Measurements from ENCODE around the gene MT1X. TPM values are rescaled to one million over a fixed set of nuclear protein-coding genes. Genes with fewer than 3 reads are reported as not detected.
"Not testable (repeated sequence)": the region's sequence is repeated elsewhere in the genome, so short reads cannot be mapped to it uniquely, and the experiment has no call there.

Gene MT1X
- total RNA-seq, 1 donor from 2014 or later, result 3,049 TPM

DNA sequence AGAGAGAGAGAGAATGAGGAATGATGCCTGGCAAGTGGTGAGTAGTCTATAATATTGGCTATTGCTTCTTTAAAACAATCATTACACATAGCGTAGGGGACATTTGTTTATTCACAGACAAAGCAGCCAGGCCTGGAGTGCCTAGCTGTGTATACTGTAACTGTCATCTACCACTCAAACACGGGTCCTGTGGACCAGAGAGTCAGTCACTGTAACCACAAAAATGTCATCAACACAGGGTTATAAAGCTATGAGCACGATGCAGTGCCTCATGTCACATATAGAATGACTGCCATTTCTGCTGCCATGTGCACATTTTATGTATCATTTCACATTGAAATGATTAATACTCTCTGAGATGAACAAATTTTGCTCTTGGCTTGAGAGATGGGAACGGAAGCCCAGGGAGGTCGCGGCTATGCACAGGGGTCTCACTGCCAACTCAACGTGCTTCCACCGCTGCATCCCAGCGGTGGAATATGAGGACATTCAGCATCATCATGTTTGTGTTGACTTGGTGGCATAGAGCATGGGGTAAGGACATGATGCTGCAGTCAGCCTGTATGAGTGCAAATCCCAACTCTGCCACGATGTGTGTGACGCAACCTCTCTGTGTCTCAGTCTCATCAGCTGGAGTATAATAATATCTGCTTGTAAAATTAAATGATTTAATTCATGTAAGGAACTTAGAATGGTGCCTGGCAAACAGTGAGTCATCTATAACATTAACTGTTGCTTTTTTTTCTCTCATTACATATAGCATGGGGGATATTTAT, 9.3 kb upstream of the MT1X start:
- Histone ChIP-seq H3K36me3 (no peaks in the 10 kb centered on the region), H3K27ac (no peak overlapping the region), H3K9me3 (no peaks in the 10 kb centered on the region), H3K27me3 (no peaks in the 10 kb centered on the region), H3K4me1 (peaks cover 27% of the 10 kb centered on the region), H3K4me3 (no peak overlapping the region)
- TF ChIP-seq POLR2A (IDR thresholded peaks at IDR 0.05), result no peak
- TF ChIP-seq POLR2AphosphoS5 (IDR thresholded peaks at IDR 0.05; ENCODE audit: insufficient read depth in 1 of 2, low read depth in 1 of 2), result no peak
- TF ChIP-seq, protein P1, sequence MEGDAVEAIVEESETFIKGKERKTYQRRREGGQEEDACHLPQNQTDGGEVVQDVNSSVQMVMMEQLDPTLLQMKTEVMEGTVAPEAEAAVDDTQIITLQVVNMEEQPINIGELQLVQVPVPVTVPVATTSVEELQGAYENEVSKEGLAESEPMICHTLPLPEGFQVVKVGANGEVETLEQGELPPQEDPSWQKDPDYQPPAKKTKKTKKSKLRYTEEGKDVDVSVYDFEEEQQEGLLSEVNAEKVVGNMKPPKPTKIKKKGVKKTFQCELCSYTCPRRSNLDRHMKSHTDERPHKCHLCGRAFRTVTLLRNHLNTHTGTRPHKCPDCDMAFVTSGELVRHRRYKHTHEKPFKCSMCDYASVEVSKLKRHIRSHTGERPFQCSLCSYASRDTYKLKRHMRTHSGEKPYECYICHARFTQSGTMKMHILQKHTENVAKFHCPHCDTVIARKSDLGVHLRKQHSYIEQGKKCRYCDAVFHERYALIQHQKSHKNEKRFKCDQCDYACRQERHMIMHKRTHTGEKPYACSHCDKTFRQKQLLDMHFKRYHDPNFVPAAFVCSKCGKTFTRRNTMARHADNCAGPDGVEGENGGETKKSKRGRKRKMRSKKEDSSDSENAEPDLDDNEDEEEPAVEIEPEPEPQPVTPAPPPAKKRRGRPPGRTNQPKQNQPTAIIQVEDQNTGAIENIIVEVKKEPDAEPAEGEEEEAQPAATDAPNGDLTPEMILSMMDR (IDR thresholded peaks at IDR 0.05), result no peak
- intact Hi-C loops (cut with DNase I), result no loop called here
- no peak for DNase-seq (ENCODE audit: extremely low spot score in 2 of 2)

DNA sequence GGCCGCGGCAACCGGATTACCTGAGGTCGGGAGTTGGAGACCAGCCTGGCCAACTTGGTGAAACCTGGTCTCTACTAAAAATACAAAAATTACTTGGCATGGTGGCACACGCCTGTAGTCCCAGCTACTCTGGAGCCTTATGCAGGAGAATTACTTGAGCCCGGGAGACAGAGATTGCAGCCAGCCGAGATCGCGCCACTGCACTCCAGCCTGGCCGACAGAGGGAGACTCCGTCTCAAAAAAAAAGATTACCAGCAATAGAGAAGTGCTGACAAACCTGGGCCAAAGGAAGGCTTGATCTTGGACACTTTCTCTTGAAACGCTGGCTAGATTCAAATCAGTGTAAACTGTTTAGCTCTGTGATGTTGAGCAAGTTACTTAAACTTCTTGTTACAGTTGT, 8.3 kb upstream of the MT1X start:
- H3K4me1 ChIP-seq, result peaks cover 21% of the 10 kb centered on the region
- intact Hi-C loops (cut with DNase I), result no loop called here
- DNase-seq (ENCODE audit: extremely low spot score in 2 of 2), result no peak
- no peaks in the 10 kb centered on the region for H3K36me3 ChIP-seq
- H3K4me3 ChIP-seq, result no peak overlapping the region
- H3K27me3 ChIP-seq, result no peaks in the 10 kb centered on the region
- H3K9me3 ChIP-seq, result no peaks in the 10 kb centered on the region
- no peak overlapping the region for H3K27ac ChIP-seq
- TF ChIP-seq POLR2A (IDR thresholded peaks at IDR 0.05) (no peak), POLR2AphosphoS5 (IDR thresholded peaks at IDR 0.05; ENCODE audit: insufficient read depth in 1 of 2, low read depth in 1 of 2) (peak in 1 of 2 donors; percentile 14)
- TF ChIP-seq, protein P1 (IDR thresholded peaks at IDR 0.05), result peak; percentile 14 to 46 (median 38)

DNA sequence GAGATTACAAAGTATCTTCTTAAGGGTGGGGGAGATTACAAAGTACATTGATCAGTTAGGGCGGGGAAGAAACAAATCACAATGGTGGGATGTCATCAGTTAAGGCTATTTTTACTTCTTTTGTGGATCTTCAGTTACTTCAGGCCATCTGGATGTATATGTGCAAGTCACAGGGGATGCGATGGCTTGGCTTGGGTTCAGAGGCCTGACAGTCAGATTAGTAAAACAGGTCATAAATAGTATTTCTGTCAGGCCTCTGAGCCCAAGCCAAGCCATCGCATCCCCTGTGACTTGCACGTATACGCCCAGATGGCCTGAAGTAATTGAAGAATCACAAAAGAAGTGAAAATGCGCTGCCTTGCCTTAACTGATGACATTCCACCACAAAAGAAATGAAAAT, 7.7 kb upstream of the MT1X start:
- DNase-seq (ENCODE audit: extremely low spot score in 2 of 2); H3K27ac ChIP-seq; intact Hi-C loops (cut with DNase I): not testable (repeated sequence)

DNA sequence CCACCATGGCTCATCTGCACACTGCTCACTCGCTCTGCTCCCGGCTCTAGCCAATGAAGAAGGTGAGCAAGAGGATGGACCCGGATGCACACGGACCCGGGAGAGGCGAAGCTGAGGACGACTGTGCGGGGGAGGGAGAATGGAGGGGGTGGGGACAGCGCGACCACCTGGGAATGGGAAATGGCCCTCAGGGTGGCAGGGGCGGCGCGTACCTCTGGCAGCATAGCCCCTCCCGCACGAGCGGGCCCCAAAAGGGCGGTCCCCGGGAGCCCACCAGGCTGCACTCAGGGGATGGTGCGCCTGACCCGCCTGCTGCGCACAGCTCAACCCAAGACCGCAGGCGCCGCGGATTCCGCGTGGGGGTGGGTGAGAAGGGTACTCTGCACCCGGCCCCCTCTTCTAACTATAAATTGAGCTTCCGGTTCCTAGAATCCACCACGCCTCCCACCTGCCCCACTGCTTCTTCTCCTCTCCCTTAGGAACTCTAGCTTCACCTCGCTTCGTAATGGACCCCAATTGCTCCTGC, 6.5 kb upstream of the MT1X start:
- H3K9me3 ChIP-seq, result no peaks in the 10 kb centered on the region
- H3K4me1 ChIP-seq, result peaks cover 10% of the 10 kb centered on the region
- H3K4me3 ChIP-seq, result peak overlapping the region; percentile 3 to 5
- no peak overlapping the region for H3K27ac ChIP-seq
- TF ChIP-seq POLR2A (IDR thresholded peaks at IDR 0.05) (no peak), POLR2AphosphoS5 (IDR thresholded peaks at IDR 0.05; ENCODE audit: insufficient read depth in 1 of 2, low read depth in 1 of 2) (no peak)
- TF ChIP-seq, protein P1 (IDR thresholded peaks at IDR 0.05), result no peak
- intact Hi-C loops (cut with DNase I), result no loop called here
- H3K27me3 ChIP-seq, result no peaks in the 10 kb centered on the region
- no peaks in the 10 kb centered on the region for H3K36me3 ChIP-seq
- no peak for DNase-seq (ENCODE audit: extremely low spot score in 2 of 2)

More for the DNA sequence above, 7.7 kb upstream of the MT1X start:
- not testable (repeated sequence) for H3K9me3 ChIP-seq, H3K27me3 ChIP-seq, H3K4me3 ChIP-seq, H3K36me3 ChIP-seq
- H3K4me1 ChIP-seq, result peaks cover 14% of the 10 kb centered on the region

DNA sequence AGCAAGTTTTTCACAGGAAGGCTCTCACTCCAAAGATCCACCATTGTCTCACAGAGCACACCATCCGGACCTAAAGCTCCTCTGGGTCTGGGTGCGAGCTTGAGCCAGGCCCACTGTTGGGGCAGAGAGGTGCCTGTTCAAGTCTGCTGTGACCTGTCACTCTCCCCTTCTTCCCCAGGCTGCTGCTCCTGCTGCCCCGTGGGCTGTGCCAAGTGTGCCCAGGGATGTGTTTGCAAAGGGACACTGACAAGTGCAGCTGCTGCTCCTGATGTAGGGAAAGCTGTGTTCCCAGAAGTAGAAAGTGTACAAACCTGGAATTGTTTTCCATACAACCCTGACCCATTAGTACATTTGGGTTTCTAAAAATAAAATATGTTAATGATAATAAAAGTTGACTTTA, 4.8 kb upstream of the MT1X start:
- Histone ChIP-seq H3K4me3 (no peak overlapping the region), H3K4me1 (peaks cover 18% of the 10 kb centered on the region), H3K27me3 (no peaks in the 10 kb centered on the region), H3K9me3 (no peaks in the 10 kb centered on the region), H3K27ac (no peak overlapping the region), H3K36me3 (no peaks in the 10 kb centered on the region)
- TF ChIP-seq POLR2A (IDR thresholded peaks at IDR 0.05), result no peak
- no peak for TF ChIP-seq POLR2AphosphoS5 (IDR thresholded peaks at IDR 0.05; ENCODE audit: insufficient read depth in 1 of 2, low read depth in 1 of 2)
- TF ChIP-seq, protein P1 (IDR thresholded peaks at IDR 0.05), result no peak
- intact Hi-C loops (cut with DNase I), result no loop called here
- no peak for DNase-seq (ENCODE audit: extremely low spot score in 2 of 2)
